Activated gamma-delta T cell treated with Interleukin-2 at 50 U/mL for 16 hours (primary cell): Measurements from ENCODE around the gene CHST5.
A peak's percentile ranks its signal among the peaks of the same experiment; 100 is the strongest.

Experiments
- DNase-seq: peaks from one replicate; pipeline ENCODE4 v3.0.0-alpha.2; 2020

Gene CHST5

DNA sequence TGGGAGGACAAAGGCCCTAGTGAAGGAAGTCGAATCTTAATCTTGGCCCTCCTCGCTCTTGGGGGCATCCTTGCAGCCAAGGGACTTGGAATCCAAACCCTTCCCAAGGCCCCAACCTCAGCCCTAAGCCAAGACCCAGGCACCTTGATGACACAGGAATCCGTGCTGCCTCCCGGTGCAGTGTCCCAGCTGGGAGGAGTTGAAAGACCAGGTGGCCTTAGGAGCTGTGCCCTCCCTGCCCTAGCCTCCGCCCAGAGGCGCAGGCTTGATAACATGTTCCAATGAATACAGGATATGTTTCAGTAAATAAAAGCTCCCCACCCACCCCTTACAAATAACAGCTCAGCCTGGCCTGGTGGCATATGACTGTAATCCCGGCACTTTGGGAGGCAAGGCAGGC, at the start of gene CHST5:
TSS of gene CHST5 (minus strand) at position 208 of the 400 bp plus-strand sequence. CDS start 5,724 bp downstream, outside the sequence.
- no peak for DNase-seq

DNA sequence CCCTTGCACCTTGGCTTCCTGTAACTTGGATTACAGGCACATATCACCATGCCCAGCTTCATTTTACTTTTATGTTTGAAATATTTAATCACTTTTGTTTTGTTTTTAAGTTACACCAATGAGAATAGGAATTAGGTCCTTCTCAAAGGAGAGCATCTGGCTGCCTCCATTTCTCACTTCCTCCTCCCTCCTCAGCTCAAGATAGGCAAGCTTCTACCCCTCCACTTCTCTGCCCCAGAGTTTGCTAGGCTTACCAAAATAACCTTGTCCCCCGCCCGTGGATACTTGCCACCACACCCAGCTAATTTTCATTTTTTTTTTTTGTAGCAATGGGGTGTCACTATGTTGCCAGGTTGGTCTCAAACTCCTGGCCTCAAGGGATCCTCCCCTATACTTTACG, 48.2 kb upstream of the CHST5 start:
- DNase-seq = no peak

- DNase-seq = no peak
Measured at GRCh38 chr16:75579281-75579834, 43.5 kb upstream of the CHST5 start.

- DNase-seq = no peak
Measured at GRCh38 chr16:75578725-75579124, 42.8 kb upstream of the CHST5 start.

GRCh38 chr16:75578212-75578611, 42.3 kb upstream of the CHST5 start:
- DNase-seq = no peak

GRCh38 chr16:75576384-75576811, 40.5 kb upstream of the CHST5 start:
- DNase-seq = no peak

DNA sequence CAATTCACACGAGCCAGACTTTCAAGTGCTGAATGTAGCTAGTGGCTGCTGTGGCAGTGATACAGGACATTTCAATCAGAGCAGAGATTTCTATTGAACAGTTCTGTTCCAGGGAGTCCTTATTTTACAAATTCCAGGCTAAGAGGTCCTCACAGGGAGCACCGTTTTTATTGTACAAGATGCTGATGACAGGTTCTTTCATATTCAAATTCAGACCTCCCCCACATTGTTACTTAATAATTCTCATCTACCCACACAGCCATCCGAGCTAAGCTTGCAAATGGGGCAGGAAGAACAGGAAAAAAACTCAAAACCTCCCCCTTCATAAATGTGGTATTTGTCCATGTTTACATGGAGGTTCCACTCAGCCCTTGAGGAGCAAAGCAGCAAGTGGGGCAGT, 40.0 kb upstream of the CHST5 start:
- DNase-seq = no peak

- no peak for DNase-seq
Measured at GRCh38 chr16:75573955-75574354, 38.0 kb upstream of the CHST5 start.

GRCh38 chr16:75572864-75573542, 37.1 kb upstream of the CHST5 start:
- no peak for DNase-seq

- DNase-seq = no peak
Measured at GRCh38 chr16:75570396-75571065, 34.6 kb upstream of the CHST5 start.

GRCh38 chr16:75567911-75568310, 32.0 kb upstream of the CHST5 start:
- DNase-seq = no peak

DNA sequence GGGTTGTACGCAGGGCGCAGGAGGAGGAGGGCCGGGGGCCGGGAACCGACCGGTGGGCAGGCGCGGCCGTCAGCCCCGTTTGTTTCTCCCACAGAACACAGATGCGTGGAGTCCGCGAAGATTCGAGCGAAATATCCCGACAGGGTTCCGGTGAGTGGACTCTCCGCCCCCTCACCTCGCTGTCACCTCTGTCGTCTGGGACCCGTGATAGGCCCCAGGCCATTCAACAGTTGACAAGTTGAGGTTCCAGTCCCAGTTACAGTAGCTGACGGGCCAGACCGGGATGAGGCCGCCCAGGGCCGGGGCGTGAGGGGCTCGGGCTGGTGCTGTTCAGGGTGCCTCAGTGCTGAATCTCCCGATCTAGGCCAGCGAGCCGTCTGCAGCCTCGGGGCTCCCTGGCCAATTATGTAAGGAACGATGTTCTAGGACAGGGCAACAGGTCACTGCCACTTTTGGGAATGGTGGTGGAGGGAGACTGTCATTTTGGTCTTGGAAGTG, 30.9 kb upstream of the CHST5 start:
- DNase-seq = peak; percentile 9

- DNase-seq = peak; percentile 92
Measured at GRCh38 chr16:75566040-75566757, 30.3 kb upstream of the CHST5 start, which contains the start of gene GABARAPL2. Gene GABARAPL2, plus strand, starts transcription at chr16:75566379. Its CDS starts 108 bp downstream, at chr16:75566487.

DNA sequence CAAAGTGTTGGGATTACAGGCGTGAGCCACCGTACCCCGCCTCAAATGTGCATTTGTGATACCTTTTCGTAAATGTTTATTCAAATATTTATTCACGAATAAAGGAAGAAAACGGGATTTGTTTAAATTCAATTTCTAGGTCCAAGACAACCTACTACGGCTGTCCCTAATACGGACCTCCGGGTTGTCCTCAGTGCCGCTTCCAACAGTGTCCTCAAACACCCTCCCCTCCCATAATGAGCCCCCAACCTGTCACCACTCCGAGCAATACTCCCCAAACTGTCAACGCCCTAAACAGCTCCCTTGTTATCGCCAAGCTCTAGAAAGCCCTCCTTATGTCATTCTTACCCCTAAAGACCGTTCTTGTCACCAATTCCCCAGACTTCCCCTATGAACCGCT, 29.7 kb upstream of the CHST5 start:
- DNase-seq = no peak

GRCh38 chr16:75559564-75560372, 23.9 kb upstream of the CHST5 start:
- DNase-seq = no peak

DNA sequence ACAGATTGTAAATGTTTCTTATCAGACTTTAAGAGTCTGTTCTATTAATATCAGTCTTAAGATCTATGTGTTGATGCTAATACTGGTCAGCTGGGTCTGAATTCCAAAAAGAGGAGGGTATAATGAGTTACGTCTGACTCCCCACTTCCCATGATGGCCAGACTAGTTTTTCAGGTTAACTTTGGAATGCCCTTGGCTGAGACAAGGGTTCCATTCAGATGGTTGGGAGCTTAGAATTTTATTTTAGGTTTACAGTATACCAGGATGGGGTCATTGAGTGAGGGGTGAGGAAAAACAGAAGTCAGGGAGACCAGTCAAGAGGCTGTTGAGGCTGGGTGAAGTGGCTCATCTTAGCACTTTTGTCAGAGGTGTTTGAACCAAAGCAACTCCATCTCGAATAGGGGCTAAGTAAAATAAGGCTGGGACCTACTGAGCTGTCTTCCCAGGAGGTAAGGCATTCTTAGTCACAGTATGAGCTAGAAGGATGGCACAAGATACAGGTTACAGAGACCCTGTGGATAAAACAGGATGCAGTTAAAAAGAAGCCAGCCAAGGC, 23.0 kb upstream of the CHST5 start:
- no peak for DNase-seq

DNA sequence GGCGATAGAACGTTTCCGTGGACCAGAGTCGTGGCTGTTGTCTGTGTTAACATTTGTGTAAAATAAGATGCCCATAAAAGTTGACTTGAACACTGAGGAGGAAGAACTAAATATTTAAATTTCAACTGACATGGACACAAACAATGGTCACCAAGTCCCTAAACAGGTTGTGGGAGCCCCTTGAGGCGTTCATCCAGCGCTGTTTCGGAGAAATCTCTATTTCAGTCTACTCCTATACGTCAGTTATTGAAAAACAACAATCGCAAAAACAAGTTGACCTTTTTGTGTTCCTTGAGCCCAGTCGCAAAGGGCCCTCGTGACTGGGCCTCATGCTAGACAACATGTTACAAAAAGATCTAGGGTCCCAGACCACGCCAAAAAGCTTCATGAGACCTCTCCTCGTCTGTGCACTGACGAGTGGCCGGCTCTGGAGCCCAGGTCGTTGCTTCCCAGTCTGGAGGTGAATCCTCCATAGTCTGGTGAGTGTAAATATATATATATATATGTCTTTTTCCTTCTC, 20.6 kb upstream of the CHST5 start:
- no peak for DNase-seq

- peak; percentile 97 for DNase-seq
Measured at GRCh38 chr16:75555707-75556430, 20.0 kb upstream of the CHST5 start, which contains the start of gene TMEM231. Gene TMEM231, minus strand, starts transcription at chr16:75556252. Its CDS starts 43 bp downstream, at chr16:75556209.

- no peak for DNase-seq
Measured at GRCh38 chr16:75555213-75555706, 19.4 kb upstream of the CHST5 start.

DNA sequence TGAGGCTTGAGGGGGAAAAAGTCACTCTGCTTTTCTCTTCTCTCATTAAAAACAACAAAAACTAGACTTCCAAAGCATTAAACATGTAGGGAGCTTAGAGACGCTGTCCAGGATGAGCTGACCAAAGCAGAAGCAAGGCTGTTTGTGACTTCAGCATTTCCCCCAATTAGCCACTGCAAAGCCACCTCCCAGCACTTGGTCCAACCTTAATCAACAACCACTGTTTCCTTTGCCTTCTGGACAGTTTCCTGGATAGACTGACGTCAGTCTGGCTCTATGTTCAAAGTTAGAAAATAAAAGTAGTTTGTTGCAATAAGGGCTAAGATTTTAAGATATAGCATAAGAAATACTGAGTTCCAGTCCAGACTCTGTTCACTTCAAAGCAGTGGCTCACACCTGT, 17.0 kb upstream of the CHST5 start:
- no peak for DNase-seq

DNA sequence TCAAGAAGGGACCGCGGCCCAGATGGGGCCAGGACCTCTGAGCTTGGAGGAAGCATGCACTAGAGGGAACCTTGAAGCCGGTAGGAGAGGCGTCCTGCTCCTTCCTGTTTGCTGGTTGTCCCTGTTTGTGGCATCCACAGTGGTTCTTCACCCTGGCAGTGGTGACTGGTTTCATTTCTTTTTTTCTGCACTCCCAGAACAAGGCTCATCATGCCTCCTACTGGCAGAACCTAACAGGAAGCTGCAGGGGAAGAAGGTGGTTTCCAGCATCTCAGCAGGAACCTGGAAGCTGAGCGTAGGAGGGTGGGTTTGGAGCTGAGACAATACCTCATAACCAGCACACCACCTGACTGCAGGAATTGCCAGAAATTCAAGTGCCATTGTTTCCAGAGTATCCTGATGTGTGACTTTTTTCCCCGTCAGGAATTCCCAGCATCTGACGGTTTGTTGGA, 14.3 kb upstream of the CHST5 start:
- DNase-seq = no peak
